OCI-LY1 (cell line): ENCODE data around the gene MACROD2.

ENCODE experiments used
- H2AFZ ChIP-seq: fragments of 200-600 bp; sonication (generic), shearing (Covaris generic); 2 replicates; pipeline ENCODE4 v1.6.0; 2014; ENCODE audit warnings: antibody characterized with exemption, mild to moderate bottlenecking, low read length
- H3F3A ChIP-seq: fragments of 200-600 bp; sonication (generic), shearing (Covaris generic); 2 replicates; pipeline ENCODE4 v1.6.0; 2014; ENCODE audit warnings: mild to moderate bottlenecking, antibody characterized with exemption, low read length, moderate library complexity; ENCODE audit not compliant: insufficient read depth
- H3K27ac ChIP-seq: fragments of 200-600 bp; sonication (generic); 2 replicates; pipeline ENCODE4 v1.5.1; 2014; ENCODE audit warnings: low read length, mixed run types, mild to moderate bottlenecking, low read depth; ENCODE audit not compliant: poor library complexity, severe bottlenecking
- H3K27me3 ChIP-seq: fragments of 200-600 bp; sonication (generic); 2 replicates; pipeline ENCODE4 v1.6.0; 2014; ENCODE audit warnings: antibody characterized with exemption, mild to moderate bottlenecking, low read length, moderate library complexity; ENCODE audit not compliant: insufficient read depth
- H3K36me3 ChIP-seq: fragments of 200-600 bp; sonication (generic); 2 replicates; pipeline ENCODE4 v1.6.1; 2014; ENCODE audit warnings: mild to moderate bottlenecking, antibody characterized with exemption, low read length, moderate library complexity, mixed read lengths; ENCODE audit not compliant: insufficient read depth
- H3K4me1 ChIP-seq: fragments of 200-600 bp; sonication (generic); 2 replicates; pipeline ENCODE4 v1.5.1; 2014; ENCODE audit warnings: mild to moderate bottlenecking, low read length, moderate library complexity; ENCODE audit not compliant: insufficient read depth, severe bottlenecking
- H3K4me2 ChIP-seq: fragments of 200-600 bp; sonication (generic), shearing (Covaris generic); 2 replicates; pipeline ENCODE4 v1.6.1; 2014; ENCODE audit warnings: low read length
- H3K4me3 ChIP-seq: fragments of 200-600 bp; sonication (generic); 2 replicates; pipeline ENCODE4 v1.5.1; 2014; ENCODE audit warnings: low read length, low read depth, mild to moderate bottlenecking, mixed read lengths; ENCODE audit not compliant: poor library complexity, severe bottlenecking
- H3K79me2 ChIP-seq: fragments of 200-600 bp; shearing (Covaris generic); 2 replicates; pipeline ENCODE4 v1.6.1; 2016; ENCODE audit warnings: mixed run types, low read length, mixed read lengths; ENCODE audit not compliant: insufficient read depth
- H3K9ac ChIP-seq: fragments of 200-600 bp; sonication (generic), shearing (Covaris generic); 2 replicates; pipeline ENCODE4 v1.6.1; 2014; ENCODE audit warnings: mild to moderate bottlenecking, low read length, mixed read lengths
- H3K9me2 ChIP-seq: fragments of 200-600 bp; sonication (generic), shearing (Covaris generic); 2 replicates; pipeline ENCODE4 v1.6.1; 2014; ENCODE audit warnings: low read depth, mild to moderate bottlenecking, low read length, mixed read lengths
- H3K9me3 ChIP-seq: fragments of 200-600 bp; shearing (Covaris generic); 2 replicates; pipeline ENCODE4 v1.6.1; 2014; ENCODE audit warnings: low read length, mixed read lengths
- H4K20me1 ChIP-seq: fragments of 200-600 bp; sonication (generic), shearing (Covaris generic); 2 replicates; pipeline ENCODE4 v1.6.0; 2016; ENCODE audit warnings: mild to moderate bottlenecking, low read length; ENCODE audit not compliant: insufficient read depth
- EZH2 ChIP-seq: fragments of 200-600 bp; sonication (generic), shearing (Covaris generic); IDR thresholded peaks from 2 replicates; pipeline ENCODE4 v1.8.0; 2017; ENCODE audit warnings: borderline replicate concordance, mixed run types, mild to moderate bottlenecking, antibody characterized with exemption, low read length, moderate library complexity, mixed read lengths
- TF ChIP-seq, protein P1 (sequence below): fragments of 200-600 bp; sonication (generic), shearing (Covaris generic); IDR thresholded peaks from 2 replicates; pipeline ENCODE4 v1.5.1; 2017; ENCODE audit warnings: mild to moderate bottlenecking, antibody characterized with exemption, low read length, moderate library complexity, mixed read lengths

Gene MACROD2

DNA sequence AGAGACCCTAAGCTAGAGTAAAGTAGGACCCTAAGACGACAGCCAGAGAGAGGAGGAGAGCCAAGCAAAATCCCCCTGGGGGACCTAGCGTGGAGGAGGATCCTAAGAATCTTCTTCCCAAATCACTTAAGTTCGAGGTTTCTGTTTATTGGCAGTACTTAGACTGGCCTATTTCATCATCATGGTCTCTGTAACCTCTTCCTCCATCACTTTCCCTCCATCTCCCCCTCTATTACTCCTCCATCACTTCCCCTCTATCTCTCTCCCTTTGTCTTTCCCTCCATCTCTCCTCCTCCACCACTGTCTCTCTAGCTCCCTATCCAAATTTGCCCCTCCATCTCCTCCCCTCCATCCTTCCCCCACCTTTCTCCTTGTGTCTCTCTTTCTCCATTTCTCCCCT, 1175.7 kb downstream of the MACROD2 start:
- Histone ChIP-seq H3K4me1 (no peaks in the 10 kb centered on the region), H3K9me2 (no peaks in the 10 kb centered on the region), H2AFZ (no peak overlapping the region), H3K4me3 (no peak overlapping the region), H3K36me3 (no peaks in the 10 kb centered on the region), H3K27ac (no peak overlapping the region), H3K27me3 (no peaks in the 10 kb centered on the region), H3F3A (no peaks in the 10 kb centered on the region), H3K9me3 (no peaks in the 10 kb centered on the region), H3K79me2 (no peaks in the 10 kb centered on the region), H4K20me1 (no peaks in the 10 kb centered on the region), H3K4me2 (no peak overlapping the region), H3K9ac (no peak overlapping the region)
- no peak for TF ChIP-seq EZH2
- TF ChIP-seq, protein P1, sequence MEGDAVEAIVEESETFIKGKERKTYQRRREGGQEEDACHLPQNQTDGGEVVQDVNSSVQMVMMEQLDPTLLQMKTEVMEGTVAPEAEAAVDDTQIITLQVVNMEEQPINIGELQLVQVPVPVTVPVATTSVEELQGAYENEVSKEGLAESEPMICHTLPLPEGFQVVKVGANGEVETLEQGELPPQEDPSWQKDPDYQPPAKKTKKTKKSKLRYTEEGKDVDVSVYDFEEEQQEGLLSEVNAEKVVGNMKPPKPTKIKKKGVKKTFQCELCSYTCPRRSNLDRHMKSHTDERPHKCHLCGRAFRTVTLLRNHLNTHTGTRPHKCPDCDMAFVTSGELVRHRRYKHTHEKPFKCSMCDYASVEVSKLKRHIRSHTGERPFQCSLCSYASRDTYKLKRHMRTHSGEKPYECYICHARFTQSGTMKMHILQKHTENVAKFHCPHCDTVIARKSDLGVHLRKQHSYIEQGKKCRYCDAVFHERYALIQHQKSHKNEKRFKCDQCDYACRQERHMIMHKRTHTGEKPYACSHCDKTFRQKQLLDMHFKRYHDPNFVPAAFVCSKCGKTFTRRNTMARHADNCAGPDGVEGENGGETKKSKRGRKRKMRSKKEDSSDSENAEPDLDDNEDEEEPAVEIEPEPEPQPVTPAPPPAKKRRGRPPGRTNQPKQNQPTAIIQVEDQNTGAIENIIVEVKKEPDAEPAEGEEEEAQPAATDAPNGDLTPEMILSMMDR = no peak

DNA sequence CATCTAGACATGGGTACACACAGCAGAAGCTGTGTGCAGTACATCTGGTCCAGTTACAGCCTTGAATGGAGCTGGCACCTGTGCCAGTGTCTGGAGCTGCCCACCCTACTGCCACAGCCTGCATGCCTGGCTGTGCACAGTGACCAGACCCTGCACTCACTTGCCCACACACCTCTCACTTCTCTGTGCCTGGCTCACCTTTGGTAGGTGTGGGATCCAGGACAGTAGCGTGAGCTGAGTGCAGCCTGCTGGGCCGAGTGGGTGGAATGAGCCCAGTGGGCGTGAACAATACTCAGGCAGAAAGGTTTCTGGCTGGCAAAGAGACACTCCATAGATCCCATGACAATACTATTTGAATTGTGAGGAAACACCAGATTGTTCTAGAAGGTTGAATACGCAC, 1181.6 kb downstream of the MACROD2 start:
- H3K27ac ChIP-seq = no peak overlapping the region
- no peaks in the 10 kb centered on the region for H3K4me1 ChIP-seq
- H3K4me2 ChIP-seq = no peak overlapping the region
- no peaks in the 10 kb centered on the region for H3F3A ChIP-seq
- H3K4me3 ChIP-seq = no peak overlapping the region
- H3K9me2 ChIP-seq = no peaks in the 10 kb centered on the region
- TF ChIP-seq, protein P1 = no peak
- TF ChIP-seq EZH2 = no peak
- no peak overlapping the region for H2AFZ ChIP-seq
- H3K79me2 ChIP-seq = no peaks in the 10 kb centered on the region
- H3K9ac ChIP-seq = no peak overlapping the region
- no peaks in the 10 kb centered on the region for H3K9me3 ChIP-seq
- H3K36me3 ChIP-seq = no peaks in the 10 kb centered on the region
- no peaks in the 10 kb centered on the region for H4K20me1 ChIP-seq
- no peaks in the 10 kb centered on the region for H3K27me3 ChIP-seq

DNA sequence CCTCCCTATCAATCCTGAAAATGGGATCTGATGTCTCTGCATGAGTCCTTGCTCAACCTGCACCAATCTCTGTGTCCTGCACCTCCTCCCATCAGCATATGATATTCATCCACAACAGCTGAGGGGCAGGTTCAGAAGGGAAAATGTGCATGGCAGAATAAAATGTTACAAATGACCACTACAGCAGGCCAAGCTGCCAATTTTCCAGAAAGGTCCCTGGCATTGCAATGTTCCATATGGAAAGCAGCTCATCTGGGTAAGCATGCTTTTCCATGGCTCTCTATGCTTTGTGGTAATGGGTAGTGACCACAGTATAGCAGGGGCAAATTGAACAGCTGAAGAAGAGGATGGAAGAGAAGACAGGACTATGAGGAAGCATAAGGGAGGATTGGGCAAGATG, 1183.3 kb downstream of the MACROD2 start:
- Histone ChIP-seq H3K9me3 (no peaks in the 10 kb centered on the region), H2AFZ (no peak overlapping the region), H4K20me1 (no peaks in the 10 kb centered on the region), H3K9ac (no peak overlapping the region), H3F3A (no peaks in the 10 kb centered on the region), H3K4me2 (no peak overlapping the region), H3K36me3 (no peaks in the 10 kb centered on the region), H3K4me1 (no peaks in the 10 kb centered on the region), H3K27me3 (no peaks in the 10 kb centered on the region), H3K4me3 (no peak overlapping the region), H3K27ac (no peak overlapping the region), H3K79me2 (no peaks in the 10 kb centered on the region), H3K9me2 (no peaks in the 10 kb centered on the region)
- TF ChIP-seq EZH2 = no peak
- TF ChIP-seq, protein P1 = no peak
